Stimulated activated CD4-positive, alpha-beta T cell treated with anti-CD3 and anti-CD28 coated beads, Interleukin-1b, Interleukin-23, amount 100 ng/mL, for 48 hours (primary cell): ENCODE measurements around the gene PECR.
"Not testable (repeated sequence)": the region's sequence is repeated elsewhere in the genome, so short reads cannot be mapped to it uniquely, and the experiment has no call there.

ENCODE experiments used
- DNase-seq: peaks from one replicate; pipeline ENCODE4 v3.0.0-alpha.2; 2020

Gene PECR

GRCh38 chr2:215997219-215997618 lies 84.4 kb downstream of the PECR start:
- DNase-seq, result no peak

- DNase-seq, result no peak
Observed at GRCh38 chr2:215994911-215995310, 86.7 kb downstream of the PECR start.

- not testable (repeated sequence) for DNase-seq
Observed at GRCh38 chr2:215988556-215989207, 92.9 kb downstream of the PECR start.
